HepG2 (cell line): ENCODE data around the gene SLC18A2. TPM values are rescaled to one million over a fixed set of nuclear protein-coding genes. Genes with fewer than 3 reads are reported as not detected.
"Not testable (repeated sequence)": the region's sequence is repeated elsewhere in the genome, so short reads cannot be mapped to it uniquely, and the experiment has no call there.

Experiments used
- ATAC-seq: fragments of 200-7000 bp; cut with Tn5 transposase; 3 replicates; pipeline ENCODE4 v1.9.1; 2020; ENCODE audit warnings: mild to moderate bottlenecking, moderate library complexity
- BruUV-seq: library from RNA; stranded (reverse); fragments of 400-500 nt; replicated peaks from 2 replicates; lab custom pipeline; 2021; lab: Mats Ljungman, UMichigan
- CTCF ChIA-PET: fragments of 300-600 bp; formaldehyde crosslinking; extraction: SDS; loops from one replicate; lab custom pipeline; 2021; ENCODE audit warnings: low total read pairs, inconsistent platforms, low intra/inter-chr PET ratio; lab: Yijun Ruan, JAX
- POLR2A ChIA-PET: fragments of 350-600 bp; sonication (Branson Sonifier 250); formaldehyde crosslinking; loops from one replicate; lab custom pipeline; 2020; ENCODE audit warnings: antibody characterized with exemption, inconsistent platforms; lab: Yijun Ruan, JAX
- DNase-seq: peaks from one replicate; pipeline ENCODE4 v3.0.0-alpha.2; 2015; ENCODE audit warnings: low spot score
- FAIRE-seq: peaks from 3 replicates; lab custom pipeline; 2011; peaks lifted over from hg19 to GRCh38; lab: Jason Lieb, UNC
- H2AFZ ChIP-seq: one replicate; pipeline ENCODE4 v1.6.1; 2011; ENCODE audit warnings: low read length, inconsistent platforms
- H3K27ac ChIP-seq: fragments of 300-600 bp; 3 replicates; pipeline ENCODE4 v1.8.0; 2011; ENCODE audit warnings: mixed run types, mild to moderate bottlenecking, mixed read lengths, low read length, inconsistent platforms; ENCODE audit not compliant: insufficient read depth; ENCODE audit errors: extremely low read length
- H3K27me3 ChIP-seq, 2 experiments: fragments of 200-600 bp in 1 of 2; 2 replicates in 1 of 2; 3 replicates in 1 of 2; pipeline versions ENCODE4 v1.6.0 to v1.8.0; 2011; ENCODE audit warnings: low read length in 2 of 2, mild to moderate bottlenecking in 2 of 2, moderate library complexity in 2 of 2, inconsistent platforms in 1 of 2; ENCODE audit not compliant: insufficient read depth in 2 of 2, control insufficient read depth in 1 of 2
- H3K36me3 ChIP-seq, 2 experiments: fragments of 200-600 bp in 1 of 2; replicated peaks in 1 of 2; 2 replicates in 1 of 2; 3 replicates in 1 of 2; pipeline versions ENCODE4 v1.5.1 to v1.8.0; 2011; ENCODE audit warnings: low read length in 2 of 2, inconsistent platforms in 1 of 2; ENCODE audit not compliant: insufficient read depth in 2 of 2, control insufficient read depth in 1 of 2
- H3K4me1 ChIP-seq: 2 replicates; pipeline ENCODE4 v1.5.1; 2012; ENCODE audit warnings: low read length, inconsistent platforms; ENCODE audit not compliant: insufficient read depth
- H3K4me2 ChIP-seq: 2 replicates; pipeline ENCODE4 v1.6.0; 2011; ENCODE audit warnings: low read depth, low read length, inconsistent platforms
- H3K4me3 ChIP-seq, 3 experiments: fragments of 200-600 bp in 1 of 3; sonication (generic), shearing (Covaris generic) in 1 of 3; replicated peaks in 1 of 3; 2 replicates each; pipeline ENCODE4 v1.5.1; 2011 to 2016; ENCODE audit warnings: low read length in 3 of 3, inconsistent platforms in 2 of 3, low read depth in 2 of 3, mild to moderate bottlenecking in 2 of 3, control low read depth in 1 of 3, mixed read lengths in 1 of 3; ENCODE audit not compliant: insufficient read depth in 1 of 3
- H3K79me2 ChIP-seq: one replicate; pipeline ENCODE4 v1.6.1; 2011; ENCODE audit warnings: low read length, inconsistent platforms; ENCODE audit not compliant: insufficient read depth
- H3K9ac ChIP-seq: 2 replicates; pipeline ENCODE4 v1.6.0; 2011; ENCODE audit warnings: mild to moderate bottlenecking, low read depth, low read length, inconsistent platforms; ENCODE audit not compliant: insufficient read depth
- H3K9me3 ChIP-seq: 2 replicates; pipeline ENCODE4 v1.5.1; 2012; ENCODE audit warnings: mild to moderate bottlenecking, low read length
- H4K20me1 ChIP-seq: 2 replicates; pipeline ENCODE4 v1.6.0; 2011; ENCODE audit warnings: inconsistent platforms, mild to moderate bottlenecking, low read length, moderate library complexity; ENCODE audit not compliant: insufficient read depth
- DMTF1 ChIP-seq: sonication (generic); formaldehyde crosslinking; IDR thresholded peaks from 2 replicates; pipeline ENCODE4 v1.4.0; 2020; ENCODE audit warnings: mild to moderate bottlenecking, missing genetic modification reagents
- ESRRA ChIP-seq: sonication (generic); formaldehyde crosslinking; IDR thresholded peaks from 2 replicates; pipeline ENCODE4 v1.5.1; 2020; ENCODE audit warnings: mild to moderate bottlenecking, low read depth, missing genetic modification reagents
- GABPB1 ChIP-seq: IDR thresholded peaks from 2 replicates; pipeline ENCODE4 v1.6.1; 2016; ENCODE audit warnings: mild to moderate bottlenecking, missing genetic modification reagents, moderate library complexity, missing compliant biosample characterization
- HMG20B ChIP-seq: conservative IDR thresholded peaks from 2 replicates; pipeline ENCODE4 v1.6.1; 2016; ENCODE audit warnings: missing genetic modification reagents, missing compliant biosample characterization
- MEF2D ChIP-seq: sonication (generic); formaldehyde crosslinking; IDR thresholded peaks from 2 replicates; pipeline ENCODE4 v1.5.1; 2020; ENCODE audit warnings: mild to moderate bottlenecking, missing genetic modification reagents
- MIER3 ChIP-seq: IDR thresholded peaks from 2 replicates; pipeline ENCODE4 v1.6.1; 2016; ENCODE audit warnings: missing compliant biosample characterization, borderline replicate concordance
- PAWR ChIP-seq: sonication (generic); formaldehyde crosslinking; IDR thresholded peaks from 2 replicates; pipeline ENCODE4 v1.4.0; 2020; ENCODE audit warnings: missing genetic modification reagents, mild to moderate bottlenecking, borderline replicate concordance
- PHB2 ChIP-seq: fragments of 450-650 bp; IDR thresholded peaks from 2 replicates; pipeline ENCODE4 v1.6.1; 2018; ENCODE audit not compliant: partially characterized antibody
- POLR2AphosphoS2 ChIP-seq: IDR thresholded peaks from 2 replicates; pipeline ENCODE4 v1.6.1; 2011; ENCODE audit warnings: low read depth, low read length, improper control_type of control experiment
- POLR2G ChIP-seq: fragments of 200-400 bp; formaldehyde crosslinking; IDR thresholded peaks from 2 replicates; pipeline ENCODE4 v1.6.1; 2018; ENCODE audit warnings: mild to moderate bottlenecking, low read depth, low read length, moderate library complexity
- ZNF282 ChIP-seq: fragments of 450-650 bp; IDR thresholded peaks from 2 replicates; pipeline ENCODE4 v1.6.1; 2018; ENCODE audit not compliant: partially characterized antibody
- ZNF3 ChIP-seq: IDR thresholded peaks from 2 replicates; pipeline ENCODE4 v1.7.0; 2017; ENCODE audit warnings: inconsistent platforms
- ZNF33B ChIP-seq: sonication (generic); formaldehyde crosslinking; IDR thresholded peaks from 2 replicates; pipeline ENCODE4 v1.5.1; 2020; ENCODE audit warnings: mild to moderate bottlenecking, missing genetic modification reagents
- ZNF740 ChIP-seq: sonication (generic); formaldehyde crosslinking; IDR thresholded peaks from 2 replicates; pipeline ENCODE4 v1.4.0; 2020; ENCODE audit warnings: missing genetic modification reagents
- ZNF784 ChIP-seq: sonication (generic); formaldehyde crosslinking; IDR thresholded peaks from 2 replicates; pipeline ENCODE4 v1.5.1; 2020; ENCODE audit warnings: missing genetic modification reagents, mild to moderate bottlenecking, borderline replicate concordance
- WGBS: methylation state at CpG from one replicate; pipeline ENCODE4 v1.1.6; 2017; ENCODE audit warnings: low lambda C conversion rate; 5-methylcytosine and 5-hydroxymethylcytosine counted together
- in situ Hi-C: cut with HindIII; loops from 2 replicates; pipeline ENCODE4 v1.10.0; 2017; ENCODE audit warnings: low pct_unique_long_range_greater_than_20kb; ENCODE audit not compliant: extremely low pct_ligation_motif_present
- intact Hi-C: fragments of 100-400 bp; cut with micrococcal nuclease; formaldehyde crosslinking; loops from one replicate; pipeline ENCODE4 v1.10.0; 2022; ENCODE audit not compliant: unreplicated experiment
- polyA plus RNA-seq, 8 experiments: library from polyadenylated mRNA; depleted of rRNA in 3 of 8; stranded (reverse) in 7 of 8; unstranded in 1 of 8; fragments of >200 nt; fragmentation: Illumina TruSeq in 4 of 8; extraction: Trizol in 4 of 8; gene quantifications; 2 replicates each; pipeline versions ENCODE4 v1.2.1 to v1.2.3, GENCODE V29; 2011 to 2016; ENCODE audit warnings: low read depth in 4 of 8, missing spikeins in 1 of 8, mixed read lengths in 1 of 8; ENCODE audit not compliant: insufficient read depth in 1 of 8
- total RNA-seq, 5 experiments: library from RNA; depleted of rRNA; stranded (reverse); fragments of >200 nt; fragmentation: Illumina TruSeq; extraction: Trizol; gene quantifications; 2 replicates each; pipeline ENCODE4 v1.2.3, GENCODE V29; 2016; ENCODE audit warnings: low read depth in 1 of 5

The SLC18A2 gene
- total and polyA plus RNA-seq, 2 of the 13 experiments (the other 11 are each of a cell fraction or from before 2014, with no cell fraction given) = not detected

- Histone ChIP-seq H3K9me3 (0 out of 2 replicates have a peak, but pooled peaks cover 4% of the 10 kb centered on the region), H3K27me3 (no peaks in the 10 kb centered on the region), H4K20me1 (no peaks in the 10 kb centered on the region), H3K27ac (no peak overlapping the region), H3K4me2 (no peak overlapping the region), H3K9ac (no peak overlapping the region), H3K36me3 (peaks cover 0 to 4% of the 10 kb centered on the region in 2 experiments; a peak in 2 of 5 replicates), H3K79me2 (no peaks in the 10 kb centered on the region), H2AFZ (no peak overlapping the region), H3K4me1 (no peaks in the 10 kb centered on the region), H3K4me3 (no peak overlapping the region)
- CTCF ChIA-PET = no interaction called here
- in situ Hi-C loops (no loop called here), intact Hi-C loops (no loop called here)
- TF ChIP-seq MEF2D (CRISPR knock-in tag) = no peak
- no peak for TF ChIP-seq ZNF740 (CRISPR knock-in tag)
- TF ChIP-seq MIER3 (CRISPR knock-in tag) = no peak
- TF ChIP-seq POLR2G = no peak
- no peak for TF ChIP-seq ESRRA (CRISPR knock-in tag)
- no peak for TF ChIP-seq PHB2
- no peak for TF ChIP-seq DMTF1
- no peak for TF ChIP-seq ZNF784 (CRISPR knock-in tag)
- TF ChIP-seq HMG20B (CRISPR knock-in tag) = no peak
- TF ChIP-seq ZNF3 = no peak
- TF ChIP-seq GABPB1 = no peak
- no peak for TF ChIP-seq ZNF282
- TF ChIP-seq ZNF33B = no peak
- TF ChIP-seq POLR2AphosphoS2 = no peak
- no peak for TF ChIP-seq PAWR (CRISPR knock-in tag)
- WGBS = 88% methylated on average over 1 of the region's 1 CpG
- ATAC-seq = no peak
- no peak for FAIRE-seq
- no TSS peak for BruUV-seq
- POLR2A ChIA-PET = no interaction called here
- DNase-seq = no peak
Observed at GRCh38 chr10:117300671-117301070, 59.8 kb downstream of the SLC18A2 start.

GRCh38 chr10:117303451-117303850 lies 62.5 kb downstream of the SLC18A2 start:
- H3K9ac ChIP-seq, DNase-seq, H3K9me3 ChIP-seq, FAIRE-seq, H2AFZ ChIP-seq, H3K27me3 ChIP-seq, intact Hi-C loops, H3K4me1 ChIP-seq, H3K27ac ChIP-seq, H3K79me2 ChIP-seq, H4K20me1 ChIP-seq, H3K4me2 ChIP-seq, H3K36me3 ChIP-seq, POLR2A ChIA-PET, BruUV-seq, CTCF ChIA-PET, in situ Hi-C loops, ATAC-seq, H3K4me3 ChIP-seq: not testable (repeated sequence)
- WGBS = 100% methylated on average over 3 of the region's 3 CpGs
